Measurements from ENCODE around the gene PXMP4.
"Not testable (repeated sequence)": the region's sequence is repeated elsewhere in the genome, so short reads cannot be mapped to it uniquely, and the experiment has no call there.

The PXMP4 gene

DNA sequence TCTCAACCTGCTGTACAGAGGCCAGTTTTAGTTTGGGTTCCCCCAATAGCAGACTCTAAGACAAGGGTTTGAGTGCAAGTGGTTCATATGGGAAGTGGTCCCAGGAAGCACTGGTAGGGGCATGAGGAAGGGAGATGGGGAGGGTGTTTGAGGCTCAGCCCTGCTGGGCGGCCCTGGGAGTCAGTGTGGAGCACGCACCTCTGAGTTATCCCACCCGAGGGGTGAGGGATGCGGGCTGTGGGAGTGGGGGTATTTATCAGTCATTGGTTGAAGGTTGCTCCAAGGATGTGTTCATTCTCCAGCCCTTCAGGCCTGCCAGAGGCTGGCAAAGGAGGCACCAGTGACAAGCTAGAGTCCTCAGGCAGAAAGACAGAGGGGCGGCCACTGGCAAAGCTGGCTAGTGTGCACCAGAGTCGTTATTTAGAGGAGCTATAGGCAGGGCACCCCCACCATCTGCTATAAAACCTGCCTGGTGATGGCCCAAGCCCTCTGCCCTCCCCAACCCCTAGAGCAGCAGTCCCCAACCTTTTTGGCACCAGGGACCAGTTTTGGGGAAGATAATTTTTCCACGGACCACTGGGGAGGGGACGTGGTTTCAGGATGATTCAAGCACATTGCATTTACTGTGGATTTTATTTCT is 16.5 kb downstream of the PXMP4 start:
- ATAC-seq (replicated peaks) (no peak), DNase-seq (no peak)
- peaks cover 0 to 1% of the 10 kb centered on the region in 2 donors for H3K9me3 Mint-ChIP-seq
- H3K27me3 Mint-ChIP-seq, result no peaks in the 10 kb centered on the region
- peaks cover 5 to 11% of the 10 kb centered on the region in 2 donors for H3K36me3 Mint-ChIP-seq
- no peak overlapping the region for H3K4me3 Mint-ChIP-seq
- no peaks in the 10 kb centered on the region for H3K4me1 Mint-ChIP-seq
- no peak overlapping the region for H3K27ac Mint-ChIP-seq

DNA sequence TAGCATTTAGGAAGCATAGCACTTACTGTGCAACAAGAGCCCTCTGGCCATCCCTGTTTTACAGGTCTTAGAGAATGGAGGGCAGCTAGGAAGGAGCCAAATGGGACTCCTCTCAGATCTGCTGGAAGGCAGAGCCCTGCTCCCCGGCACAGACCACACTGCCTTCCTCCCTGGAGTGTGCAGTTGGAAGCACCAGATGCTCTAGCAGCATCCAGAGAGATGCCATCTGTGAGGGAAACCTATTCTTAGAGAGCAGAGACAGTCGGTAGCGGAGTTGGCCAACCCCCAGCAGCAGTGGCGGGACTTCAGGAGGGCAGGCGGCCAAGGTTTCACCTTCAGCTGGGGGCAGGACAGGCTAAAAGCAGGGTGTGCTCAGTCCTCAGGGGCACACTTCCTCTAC is 17.2 kb downstream of the PXMP4 start:
- H3K27me3 Mint-ChIP-seq, result no peaks in the 10 kb centered on the region
- H3K36me3 Mint-ChIP-seq, result peaks cover 5 to 14% of the 10 kb centered on the region in 2 donors
- no peak overlapping the region for H3K4me3 Mint-ChIP-seq
- ATAC-seq (replicated peaks) (no peak), DNase-seq (no peak)
- peaks cover 0 to 3% of the 10 kb centered on the region in 2 donors for H3K9me3 Mint-ChIP-seq
- no peak overlapping the region for H3K27ac Mint-ChIP-seq
- no peaks in the 10 kb centered on the region for H3K4me1 Mint-ChIP-seq

DNA sequence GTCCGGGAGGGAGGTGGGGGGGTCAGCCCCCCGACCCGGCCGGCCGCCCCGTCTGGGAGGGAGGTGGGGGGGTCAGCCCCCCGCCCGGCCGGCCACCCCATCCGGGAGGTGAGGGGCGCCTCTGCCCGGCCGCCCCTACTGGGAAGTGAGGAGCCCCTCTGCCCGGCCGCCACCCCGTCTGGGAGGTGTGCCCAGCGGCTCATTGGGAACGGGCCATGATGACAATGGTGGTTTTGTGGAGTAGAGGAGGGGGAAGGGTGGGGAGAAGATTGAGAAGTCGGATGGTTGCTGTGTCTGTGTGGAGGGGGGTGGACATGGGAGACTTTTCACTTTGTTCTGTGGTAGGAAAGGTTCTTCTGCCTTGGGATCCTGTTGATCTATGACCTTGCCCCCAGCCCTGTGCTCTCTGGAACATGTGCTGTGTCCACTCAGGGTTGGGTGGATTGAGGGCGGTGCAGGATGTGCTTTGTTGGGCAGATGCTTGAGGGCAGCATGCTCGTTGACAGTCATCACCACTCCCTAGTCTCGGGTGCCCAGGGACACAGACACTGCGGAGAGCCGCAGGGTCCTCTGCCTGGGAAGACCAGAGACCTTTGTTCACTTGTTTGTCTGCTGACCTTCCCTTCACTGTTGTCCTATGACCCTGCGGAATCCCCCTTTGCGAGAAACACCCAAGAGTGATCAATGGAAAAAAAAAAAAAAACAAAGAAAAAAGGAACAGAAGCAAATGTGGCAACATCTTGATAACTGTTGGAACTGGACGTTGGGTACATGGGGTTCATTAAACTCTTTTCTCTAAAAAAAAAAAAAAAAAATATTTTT is 18.3 kb downstream of the PXMP4 start:
- H3K9me3 Mint-ChIP-seq, result peaks cover 0 to 3% of the 10 kb centered on the region in 2 donors
- no peaks in the 10 kb centered on the region for H3K4me1 Mint-ChIP-seq
- peaks cover 2 to 8% of the 10 kb centered on the region in 2 donors for H3K36me3 Mint-ChIP-seq
- H3K4me3 Mint-ChIP-seq, result no peak overlapping the region
- no peaks in the 10 kb centered on the region for H3K27me3 Mint-ChIP-seq
- no peak for ATAC-seq (replicated peaks)
- no peak overlapping the region for H3K27ac Mint-ChIP-seq
- no peak for DNase-seq

DNA sequence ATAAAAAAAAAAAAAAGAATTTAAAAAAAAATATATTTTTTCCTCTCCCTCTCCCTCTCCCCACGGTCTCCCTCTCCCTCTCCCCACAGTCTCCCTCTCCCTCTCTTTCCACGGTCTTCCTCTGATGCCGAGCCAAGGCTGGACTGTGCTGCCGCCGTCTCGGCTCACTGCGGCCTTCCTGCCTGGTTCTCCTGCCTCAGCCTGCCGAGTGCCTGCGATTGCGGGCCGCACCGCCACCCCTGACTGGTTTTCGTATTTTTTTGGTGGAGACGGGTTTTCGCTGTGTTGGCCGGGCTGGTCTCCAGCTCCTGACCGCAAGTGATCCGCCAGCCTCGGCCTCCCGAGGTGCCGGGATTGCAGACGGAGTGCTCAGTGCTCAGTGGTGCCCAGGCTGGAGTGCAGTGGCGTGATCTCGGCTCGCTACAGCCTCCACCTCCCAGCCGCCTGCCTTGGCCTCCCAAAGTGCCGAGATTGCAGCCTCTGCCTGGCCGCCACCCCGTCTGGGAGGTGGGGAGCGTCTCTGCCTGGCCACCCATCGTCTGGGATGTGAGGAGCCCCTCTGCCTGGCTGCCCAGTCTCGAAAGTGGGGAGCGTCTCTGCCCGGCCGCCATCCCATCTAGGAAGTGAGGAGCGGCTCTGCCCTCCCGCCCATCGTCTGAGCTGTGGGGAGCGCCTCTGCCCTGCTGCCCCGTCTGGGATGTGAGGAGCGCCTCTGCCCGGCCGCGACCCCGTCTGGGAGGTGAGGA is 19.2 kb downstream of the PXMP4 start:
- not testable (repeated sequence) for H3K36me3 Mint-ChIP-seq; H3K27me3 Mint-ChIP-seq; H3K4me3 Mint-ChIP-seq; ATAC-seq (replicated peaks); H3K4me1 Mint-ChIP-seq; H3K9me3 Mint-ChIP-seq; DNase-seq; H3K27ac Mint-ChIP-seq

DNA sequence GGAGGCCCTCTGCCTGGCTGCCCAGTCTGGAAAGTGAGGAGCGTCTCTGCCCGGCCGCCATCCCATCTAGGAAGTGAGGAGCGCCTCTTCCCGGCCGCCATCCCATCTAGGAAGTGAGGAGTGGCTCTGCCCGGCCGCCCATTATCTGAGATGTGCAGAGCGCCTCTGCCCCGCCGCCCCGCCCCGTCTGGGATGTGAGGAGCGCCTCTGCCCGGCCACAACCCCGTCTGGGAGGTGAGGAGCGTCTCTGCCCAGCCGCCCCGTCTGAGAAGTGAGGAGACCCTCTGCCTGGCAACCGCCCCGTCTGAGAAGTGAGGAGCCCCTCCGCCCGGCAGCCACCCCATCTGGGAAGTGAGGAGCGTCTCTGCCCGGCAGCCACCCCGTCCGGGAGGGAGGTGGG is 21.1 kb downstream of the PXMP4 start:
- H3K27ac Mint-ChIP-seq; H3K9me3 Mint-ChIP-seq; H3K4me1 Mint-ChIP-seq; H3K4me3 Mint-ChIP-seq; DNase-seq; H3K27me3 Mint-ChIP-seq; ATAC-seq (replicated peaks); H3K36me3 Mint-ChIP-seq: not testable (repeated sequence)

DNA sequence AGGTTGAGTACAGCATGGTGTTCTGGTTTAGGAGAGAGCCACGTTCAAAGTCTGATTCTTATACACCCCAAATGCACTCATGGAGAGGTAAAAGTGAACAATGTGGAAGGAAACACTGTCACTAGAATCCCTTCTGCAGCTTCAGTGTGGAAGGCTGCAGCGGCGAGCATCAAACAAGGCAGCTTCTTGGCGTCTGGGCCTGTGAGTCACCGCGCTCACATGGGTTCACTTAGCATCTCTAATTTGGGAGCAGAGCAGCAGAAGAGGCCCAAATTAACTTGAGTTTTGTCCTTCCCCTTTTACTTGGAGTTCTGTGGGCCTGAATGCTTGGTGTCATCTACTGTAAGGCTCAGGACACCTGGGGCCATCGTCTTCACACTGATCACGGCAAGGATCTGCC is 23.0 kb downstream of the PXMP4 start:
- DNase-seq, result no peak
- Mint-ChIP-seq H3K9me3 (peaks cover 0 to 3% of the 10 kb centered on the region in 2 donors), H3K27ac (no peak overlapping the region), H3K4me1 (no peaks in the 10 kb centered on the region), H3K36me3 (peaks cover 2 to 8% of the 10 kb centered on the region in 2 donors), H3K27me3 (no peaks in the 10 kb centered on the region), H3K4me3 (no peak overlapping the region)
- ATAC-seq (replicated peaks), result no peak

DNA sequence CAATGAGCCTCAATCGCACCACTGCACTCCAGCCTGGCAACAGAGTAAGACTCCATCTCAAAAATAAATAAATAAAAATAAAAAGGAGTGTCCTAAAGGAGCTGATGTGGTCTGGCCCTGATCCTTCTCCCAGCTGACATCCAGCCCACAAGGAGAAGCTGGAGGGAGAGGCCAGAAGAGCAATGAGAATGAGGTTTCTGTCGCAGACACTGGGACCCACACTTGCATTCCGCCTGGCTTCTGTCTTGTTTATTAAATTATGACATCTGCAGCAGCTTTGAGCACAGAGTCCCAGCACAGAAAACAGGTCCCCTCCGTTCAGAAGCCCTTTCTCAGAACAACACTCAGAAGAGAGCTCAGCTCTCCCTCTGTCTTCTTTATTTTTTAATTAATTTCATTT is 23.7 kb downstream of the PXMP4 start:
- peaks cover 2 to 8% of the 10 kb centered on the region in 2 donors for H3K36me3 Mint-ChIP-seq
- H3K4me3 Mint-ChIP-seq, result no peak overlapping the region
- H3K27ac Mint-ChIP-seq, result no peak overlapping the region
- no peaks in the 10 kb centered on the region for H3K4me1 Mint-ChIP-seq
- peaks cover 0 to 3% of the 10 kb centered on the region in 2 donors for H3K9me3 Mint-ChIP-seq
- ATAC-seq (replicated peaks) (no peak), DNase-seq (no peak)
- no peaks in the 10 kb centered on the region for H3K27me3 Mint-ChIP-seq

DNA sequence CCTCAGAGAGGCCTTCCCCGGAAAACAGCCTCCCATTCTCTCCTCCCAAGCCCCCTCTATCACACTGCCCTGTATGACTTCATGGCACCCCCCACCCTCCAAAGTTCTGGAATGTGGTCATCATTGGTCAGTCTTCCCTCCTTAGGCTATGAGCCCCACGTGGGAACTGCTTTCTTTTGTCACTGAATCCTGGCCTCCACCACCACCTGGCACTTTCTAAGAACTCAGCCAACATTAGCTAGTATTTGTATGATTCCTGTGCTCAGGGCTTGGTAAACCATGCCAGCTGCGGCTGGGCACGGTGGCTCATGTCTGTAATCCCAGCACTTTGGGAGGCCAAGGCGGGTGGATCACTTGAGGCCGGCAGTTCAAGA is 25.5 kb downstream of the PXMP4 start:
- Mint-ChIP-seq H3K36me3 (peaks cover 0 to 3% of the 10 kb centered on the region in 2 donors), H3K9me3 (peaks cover 0 to 2% of the 10 kb centered on the region in 2 donors), H3K4me1 (peaks cover 3 to 4% of the 10 kb centered on the region in 2 donors), H3K27ac (no peak overlapping the region), H3K4me3 (no peak overlapping the region), H3K27me3 (no peaks in the 10 kb centered on the region)
- ATAC-seq (replicated peaks) (no peak), DNase-seq (no peak)

DNA sequence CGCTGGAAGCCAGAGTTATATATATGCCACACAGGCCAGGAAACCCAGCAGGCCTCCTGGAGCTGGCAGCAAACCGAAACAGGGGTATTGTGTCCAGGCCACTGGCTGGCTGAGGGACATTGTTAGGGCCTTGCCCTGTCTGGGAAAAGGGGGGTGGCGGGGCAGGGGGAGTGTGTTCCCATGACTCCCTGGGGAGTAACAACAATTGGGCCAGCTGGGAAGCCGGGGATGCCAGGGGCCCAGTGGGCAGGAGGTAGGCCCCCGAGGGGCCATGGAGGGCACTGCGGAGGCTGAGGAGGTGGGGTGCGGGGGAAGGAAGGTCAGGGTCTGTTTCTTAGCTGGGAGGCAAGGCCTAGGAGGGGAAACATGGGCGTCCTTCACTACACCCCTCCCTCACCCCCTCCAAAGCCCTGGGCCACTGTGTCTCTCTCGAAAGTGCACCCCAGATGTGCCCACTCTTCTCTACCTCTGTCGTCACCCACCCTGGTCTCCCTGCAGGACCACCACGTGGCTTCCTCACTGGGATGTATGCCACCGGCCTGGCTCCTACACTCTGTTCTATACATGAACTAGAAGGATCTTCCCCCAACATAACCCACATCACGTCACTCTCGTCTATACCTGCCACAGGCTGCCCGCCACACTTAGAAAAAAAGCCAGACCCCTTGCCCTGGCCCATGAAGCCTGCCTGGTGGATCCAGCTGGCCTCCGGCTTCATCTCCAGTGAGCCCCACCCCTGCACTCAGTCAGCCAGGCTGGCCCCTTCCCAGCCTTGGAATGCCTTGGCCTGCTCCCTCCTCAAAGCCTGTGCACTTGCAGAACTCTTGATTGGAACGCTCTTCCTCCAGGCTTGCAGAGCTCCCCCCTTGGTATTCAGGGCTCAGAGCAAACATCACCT is 26.1 kb downstream of the PXMP4 start:
- ATAC-seq (replicated peaks), result no peak
- no peaks in the 10 kb centered on the region for H3K27me3 Mint-ChIP-seq
- H3K4me1 Mint-ChIP-seq, result peaks cover 3 to 4% of the 10 kb centered on the region in 2 donors
- peaks cover 0 to 2% of the 10 kb centered on the region in 2 donors for H3K9me3 Mint-ChIP-seq
- H3K4me3 Mint-ChIP-seq, result no peak overlapping the region
- peaks cover 0 to 3% of the 10 kb centered on the region in 2 donors for H3K36me3 Mint-ChIP-seq
- H3K27ac Mint-ChIP-seq, result no peak overlapping the region
- DNase-seq, result no peak

DNA sequence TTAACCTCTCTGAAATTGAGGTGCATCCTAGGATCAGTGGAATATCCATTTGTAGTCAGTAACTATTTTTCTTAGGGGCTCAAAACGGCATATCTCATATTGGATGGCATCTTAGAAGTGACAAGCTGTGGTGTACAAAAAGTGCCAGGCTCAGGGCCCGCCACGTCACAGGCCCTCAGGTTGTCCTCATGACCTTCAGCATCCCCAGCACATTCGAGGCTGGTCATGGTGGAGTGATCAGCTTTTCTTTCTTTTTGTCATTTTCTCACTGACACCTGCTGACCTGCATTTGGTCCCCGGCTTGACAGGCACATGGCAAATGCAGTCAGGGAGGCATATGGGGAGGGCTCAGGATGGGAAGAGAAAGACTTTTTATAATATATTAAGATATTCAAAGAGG is 26.8 kb downstream of the PXMP4 start:
- no peak overlapping the region for H3K4me3 Mint-ChIP-seq
- H3K9me3 Mint-ChIP-seq, result no peaks in the 10 kb centered on the region
- H3K27ac Mint-ChIP-seq, result no peak overlapping the region
- DNase-seq, result no peak
- peaks cover 6 to 10% of the 10 kb centered on the region in 2 donors for H3K4me1 Mint-ChIP-seq
- no peak for ATAC-seq (replicated peaks)
- H3K27me3 Mint-ChIP-seq, result no peaks in the 10 kb centered on the region
- peaks cover 0 to under 1% of the 10 kb centered on the region in 2 donors for H3K36me3 Mint-ChIP-seq

DNA sequence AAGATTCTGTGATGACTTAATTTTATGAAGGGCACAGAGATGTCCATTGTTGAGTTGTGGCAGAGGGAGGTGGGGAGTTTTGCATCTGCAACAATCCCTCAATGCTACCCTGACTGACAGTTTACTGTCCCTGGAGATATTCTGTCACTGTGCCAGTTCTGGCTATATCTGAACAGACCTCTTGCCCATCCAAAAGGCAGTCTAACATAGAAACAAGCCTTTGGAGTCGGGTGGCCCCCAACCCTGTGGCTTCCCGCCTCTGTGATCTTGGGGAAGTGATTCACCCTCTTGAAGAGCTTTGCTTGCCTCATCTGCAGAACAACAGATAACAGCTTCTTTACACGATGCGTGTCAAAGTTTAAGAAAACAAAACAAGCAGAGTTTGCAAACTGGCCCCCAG is 30.1 kb downstream of the PXMP4 start:
- ATAC-seq (replicated peaks) (no peak), DNase-seq (no peak)
- H3K4me1 Mint-ChIP-seq, result peaks cover 18 to 37% of the 10 kb centered on the region in 2 donors
- H3K4me3 Mint-ChIP-seq, result no peak overlapping the region
- H3K36me3 Mint-ChIP-seq, result peaks cover under 1 to 5% of the 10 kb centered on the region in 2 donors
- H3K9me3 Mint-ChIP-seq, result no peaks in the 10 kb centered on the region
- no peaks in the 10 kb centered on the region for H3K27me3 Mint-ChIP-seq
- no peak overlapping the region for H3K27ac Mint-ChIP-seq

DNA sequence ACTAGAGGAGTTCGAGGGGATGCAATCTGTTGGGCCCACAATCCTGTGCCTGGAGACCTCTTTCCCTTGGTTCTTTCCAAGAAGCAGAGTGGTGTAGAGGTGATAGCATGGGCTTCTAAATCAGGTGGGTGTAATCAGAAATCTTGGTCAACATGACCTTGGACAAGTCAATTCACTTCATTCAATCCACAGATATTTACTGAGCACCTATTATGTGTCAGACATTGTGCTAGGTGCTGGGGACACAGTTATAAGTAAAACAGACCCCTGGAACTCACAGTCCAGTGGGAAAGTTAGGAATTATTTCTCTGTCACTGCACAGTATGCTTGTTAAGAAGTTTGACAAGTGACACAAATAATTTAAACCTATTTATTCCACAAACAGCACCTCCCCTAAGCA is 30.6 kb downstream of the PXMP4 start:
- H3K27me3 Mint-ChIP-seq, result no peaks in the 10 kb centered on the region
- H3K36me3 Mint-ChIP-seq, result peaks cover 4 to 7% of the 10 kb centered on the region in 2 donors
- no peak for ATAC-seq (replicated peaks)
- H3K4me3 Mint-ChIP-seq, result no peak overlapping the region
- peaks cover 22 to 41% of the 10 kb centered on the region in 2 donors for H3K4me1 Mint-ChIP-seq
- H3K9me3 Mint-ChIP-seq, result no peaks in the 10 kb centered on the region
- DNase-seq, result no peak
- no peak overlapping the region for H3K27ac Mint-ChIP-seq

DNA sequence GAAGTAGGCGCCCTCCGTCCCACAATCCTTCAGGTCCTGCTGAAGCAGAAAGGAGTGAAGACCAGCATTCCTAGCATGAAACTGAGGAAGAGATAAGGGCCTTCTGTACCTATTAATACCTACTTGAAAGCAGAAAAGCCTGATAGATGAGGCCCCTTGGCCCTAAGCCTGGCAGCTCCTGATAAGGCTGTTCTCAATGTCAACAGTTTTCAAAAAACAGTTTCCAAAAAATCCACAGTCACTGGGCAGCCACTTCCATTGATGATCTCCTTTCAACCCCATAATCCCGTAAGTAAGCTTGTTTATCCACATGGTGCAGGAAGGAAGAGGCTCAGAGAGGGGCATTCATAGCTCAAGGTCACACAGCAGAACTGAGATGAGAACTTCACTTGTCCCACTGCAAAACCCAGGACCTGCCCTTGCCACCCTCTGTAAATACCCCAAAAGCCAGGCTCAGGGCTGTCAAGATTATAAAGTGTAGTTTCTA is 31.1 kb downstream of the PXMP4 start:
- peaks cover 4 to 7% of the 10 kb centered on the region in 2 donors for H3K36me3 Mint-ChIP-seq
- no peaks in the 10 kb centered on the region for H3K27me3 Mint-ChIP-seq
- H3K27ac Mint-ChIP-seq, result no peak overlapping the region
- DNase-seq (no peak), ATAC-seq (replicated peaks) (no peak)
- no peak overlapping the region for H3K4me3 Mint-ChIP-seq
- no peaks in the 10 kb centered on the region for H3K9me3 Mint-ChIP-seq
- H3K4me1 Mint-ChIP-seq, result peaks cover 22 to 43% of the 10 kb centered on the region in 2 donors
